Measurements from ENCODE around the gene CNOT6.

GRCh38 chr5:180471866-180472265 lies 22.3 kb upstream of the CNOT6 start:
- TF ChIP-seq, protein P1, sequence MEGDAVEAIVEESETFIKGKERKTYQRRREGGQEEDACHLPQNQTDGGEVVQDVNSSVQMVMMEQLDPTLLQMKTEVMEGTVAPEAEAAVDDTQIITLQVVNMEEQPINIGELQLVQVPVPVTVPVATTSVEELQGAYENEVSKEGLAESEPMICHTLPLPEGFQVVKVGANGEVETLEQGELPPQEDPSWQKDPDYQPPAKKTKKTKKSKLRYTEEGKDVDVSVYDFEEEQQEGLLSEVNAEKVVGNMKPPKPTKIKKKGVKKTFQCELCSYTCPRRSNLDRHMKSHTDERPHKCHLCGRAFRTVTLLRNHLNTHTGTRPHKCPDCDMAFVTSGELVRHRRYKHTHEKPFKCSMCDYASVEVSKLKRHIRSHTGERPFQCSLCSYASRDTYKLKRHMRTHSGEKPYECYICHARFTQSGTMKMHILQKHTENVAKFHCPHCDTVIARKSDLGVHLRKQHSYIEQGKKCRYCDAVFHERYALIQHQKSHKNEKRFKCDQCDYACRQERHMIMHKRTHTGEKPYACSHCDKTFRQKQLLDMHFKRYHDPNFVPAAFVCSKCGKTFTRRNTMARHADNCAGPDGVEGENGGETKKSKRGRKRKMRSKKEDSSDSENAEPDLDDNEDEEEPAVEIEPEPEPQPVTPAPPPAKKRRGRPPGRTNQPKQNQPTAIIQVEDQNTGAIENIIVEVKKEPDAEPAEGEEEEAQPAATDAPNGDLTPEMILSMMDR (IDR thresholded peaks at IDR 0.05): no peak
- no peak for TF ChIP-seq POLR2A (IDR thresholded peaks at IDR 0.05)
